GM18909 (cell line): ENCODE results near the gene BLMH.

Experiments used
- ATAC-seq: cut with Tn5 transposase; IDR thresholded peaks from one replicate; pipeline ENCODE4 v1.9.1; 2021; ENCODE audit warnings: mild to moderate bottlenecking; ENCODE audit not compliant: unreplicated experiment, poor library complexity

BLMH gene

DNA sequence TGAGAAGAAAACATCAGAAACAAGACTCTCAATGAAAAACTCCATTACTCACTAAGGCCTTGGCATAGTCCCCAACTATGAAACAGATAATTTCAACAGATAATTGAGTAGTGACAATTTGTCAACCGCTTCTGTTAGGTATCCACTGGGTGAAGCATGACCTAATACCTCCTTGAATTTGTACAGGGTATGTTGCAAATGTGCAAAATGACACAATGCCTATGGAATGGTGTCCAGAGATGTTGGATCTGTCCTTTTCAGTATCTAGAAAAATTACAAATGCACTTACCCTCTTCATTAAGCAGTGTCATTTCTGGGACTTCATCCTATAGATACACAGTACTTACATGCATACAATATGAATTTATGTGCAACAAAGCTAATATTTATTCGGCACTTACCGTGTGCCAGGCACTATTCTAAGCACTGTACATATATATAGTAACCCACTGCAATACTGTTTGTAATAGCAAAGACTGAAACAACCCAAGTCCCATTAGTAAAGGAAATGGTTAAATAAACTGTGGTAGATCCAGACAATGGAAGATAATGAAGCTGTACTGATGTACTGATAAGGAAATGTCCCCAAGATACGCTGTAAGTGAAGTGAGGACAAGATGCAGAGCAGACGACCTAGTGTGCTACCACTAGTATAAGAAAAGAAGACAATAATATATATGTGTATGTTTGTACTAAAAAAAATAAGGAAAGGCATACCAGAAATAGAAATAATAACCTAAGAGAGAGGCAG, 34.8 kb downstream of the BLMH start:
- no peak for ATAC-seq

DNA sequence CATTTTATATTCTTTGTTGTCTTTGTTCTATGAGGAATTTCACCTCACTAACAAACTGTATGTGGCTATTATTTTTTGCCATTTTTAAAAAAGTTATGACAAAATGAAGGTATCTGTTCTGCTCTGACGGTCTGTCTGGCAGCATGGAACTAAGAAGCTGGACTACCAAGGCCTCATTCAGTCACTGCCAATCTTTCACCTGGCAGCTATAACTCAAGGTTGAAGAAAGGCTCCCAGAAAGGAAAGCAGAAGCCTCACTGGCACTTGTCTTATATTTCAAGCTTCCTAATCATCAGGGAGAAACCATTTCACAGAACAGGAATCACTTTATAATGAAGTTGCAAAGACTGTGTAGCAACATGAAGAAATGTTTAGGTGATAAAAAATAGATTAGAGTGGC, 37.6 kb downstream of the BLMH start:
- ATAC-seq: no peak

DNA sequence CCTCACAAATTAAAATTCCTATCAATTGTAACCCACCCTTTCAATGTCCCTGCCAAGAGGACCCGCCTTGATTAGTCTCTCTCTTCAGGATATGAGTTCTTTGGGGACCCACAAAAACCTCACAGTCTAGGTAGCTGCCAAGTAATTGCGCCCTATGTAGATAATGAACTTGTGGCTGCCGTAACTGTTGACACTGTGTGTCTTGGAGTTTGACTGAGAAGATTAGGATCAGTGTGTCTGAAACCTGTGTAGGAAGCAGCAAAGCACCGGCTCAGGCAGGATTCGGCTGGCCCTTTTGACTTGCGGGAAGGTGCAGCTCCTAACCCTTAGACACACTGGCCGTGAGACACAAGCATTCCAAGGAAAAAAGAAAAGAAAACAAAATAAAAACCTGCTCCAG, 38.4 kb downstream of the BLMH start:
- ATAC-seq: no peak

DNA sequence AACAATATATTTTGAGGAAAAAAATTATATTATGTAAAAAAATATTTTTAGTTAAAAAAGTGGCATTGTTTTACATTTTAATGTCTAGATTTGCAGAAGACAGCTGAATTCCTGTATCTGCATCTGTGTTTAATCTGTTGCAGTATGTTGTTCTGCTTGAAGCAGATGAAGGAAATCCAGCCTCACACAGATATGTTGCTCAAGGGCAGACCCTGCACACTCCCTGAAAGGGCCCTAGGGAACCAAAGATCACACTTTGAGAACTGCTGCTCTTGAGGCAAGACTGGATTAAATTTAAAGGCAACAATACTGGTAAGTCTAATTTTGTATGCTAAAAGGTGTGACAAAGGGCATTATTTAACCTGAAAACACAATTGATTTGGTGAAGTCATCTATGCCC, 39.8 kb downstream of the BLMH start:
- ATAC-seq: no peak

DNA sequence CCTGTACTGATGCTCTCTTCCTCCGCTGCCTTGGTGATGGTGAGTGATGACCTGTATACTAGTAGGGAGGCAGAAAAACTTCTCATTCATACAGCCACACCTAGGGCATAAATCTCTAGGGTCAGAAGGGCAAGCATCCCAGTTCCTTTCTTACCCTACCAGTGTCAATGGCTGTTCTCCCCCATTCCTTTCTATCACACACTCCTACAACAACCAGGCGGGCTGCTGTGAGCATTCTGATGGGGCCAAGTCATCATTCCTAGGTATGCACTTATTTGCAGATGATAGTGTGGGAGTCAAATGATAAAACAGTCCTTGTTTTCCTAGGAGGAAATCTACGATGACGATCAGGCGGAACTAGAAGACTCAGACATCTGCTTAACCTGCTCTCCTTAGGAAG, 42.3 kb downstream of the BLMH start:
- ATAC-seq: no peak

DNA sequence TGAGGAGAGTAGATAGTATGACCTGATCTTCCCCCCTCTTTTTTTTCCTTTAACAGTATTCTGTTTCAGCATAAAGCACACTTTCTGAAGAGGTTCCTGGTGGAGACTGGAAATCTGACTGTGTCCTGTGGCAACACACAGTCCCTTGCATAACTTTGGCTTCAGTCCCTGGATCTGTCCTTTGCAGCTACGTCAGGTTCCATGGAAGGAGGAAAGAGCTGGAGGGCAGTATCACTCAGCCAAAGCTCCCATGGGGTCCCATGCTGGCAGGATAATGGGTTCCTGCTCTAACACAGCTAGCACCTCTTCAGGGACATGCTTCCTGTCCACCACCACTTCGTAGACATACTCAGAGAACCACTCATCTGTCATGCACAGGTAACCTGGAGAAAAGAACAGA, 43.0 kb downstream of the BLMH start:
- no peak for ATAC-seq

DNA sequence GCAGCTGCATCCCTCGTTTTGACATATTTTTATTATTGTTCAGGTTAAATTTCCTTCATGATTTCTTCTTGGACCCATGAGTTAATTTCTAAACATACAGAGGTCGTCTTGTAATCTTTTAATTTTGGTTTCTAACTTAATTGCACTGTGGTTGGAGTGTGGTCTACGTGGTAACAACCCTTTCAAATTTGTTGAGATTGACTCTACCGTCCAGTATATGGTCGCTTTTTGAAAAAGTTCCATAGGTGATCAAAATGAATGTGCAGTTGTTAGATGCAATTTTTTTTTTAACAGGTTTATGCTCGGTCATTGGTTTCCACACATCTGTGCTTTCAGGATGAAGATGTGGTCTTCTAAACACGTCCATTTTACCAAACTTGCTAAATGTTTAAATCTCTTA, 45.3 kb downstream of the BLMH start:
- no peak for ATAC-seq

DNA sequence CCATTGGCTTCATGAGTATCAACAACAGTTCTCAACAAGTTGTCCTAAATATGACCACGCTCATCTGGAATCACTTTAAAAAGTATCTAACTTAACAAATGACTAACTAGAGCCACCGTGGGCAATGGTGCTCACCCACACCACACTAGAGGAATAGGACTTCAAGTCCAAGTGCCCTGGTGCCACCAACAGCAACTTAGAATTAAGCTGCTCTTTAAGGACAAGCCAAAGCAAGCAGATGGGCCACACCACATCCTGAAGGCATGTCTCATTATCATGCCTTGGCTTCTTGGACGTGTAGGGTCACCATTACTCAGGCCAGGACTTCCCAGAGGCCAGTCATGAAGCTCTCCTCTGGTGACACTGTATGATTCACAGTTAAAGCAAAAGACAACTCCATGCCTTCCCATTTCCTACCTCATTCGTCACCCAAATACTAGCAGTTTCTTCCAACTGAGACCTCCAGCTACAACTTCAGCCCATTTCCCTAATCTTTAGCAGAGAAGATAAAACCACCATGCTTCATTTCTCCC, 46.8 kb downstream of the BLMH start:
- no peak for ATAC-seq

DNA sequence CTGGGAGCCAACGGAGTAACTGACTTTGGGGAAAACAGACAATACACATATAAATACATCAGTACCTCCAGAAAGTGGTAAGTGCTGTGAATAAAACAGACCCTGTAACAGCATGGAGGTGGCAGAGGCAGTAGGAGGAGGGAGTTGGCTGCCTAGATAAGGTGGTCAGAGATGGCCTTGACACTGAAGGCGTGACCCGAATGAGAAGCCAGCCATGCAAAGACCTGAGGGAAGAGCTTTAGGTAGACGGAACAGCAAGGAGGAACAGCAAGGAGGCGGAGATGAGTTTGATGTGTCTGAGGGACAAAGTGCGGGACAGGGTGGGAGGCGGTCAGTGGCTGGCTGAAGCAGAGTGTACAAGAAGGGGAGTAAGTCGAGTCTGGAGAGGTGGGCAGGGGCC, 48.2 kb downstream of the BLMH start:
- ATAC-seq: no peak

DNA sequence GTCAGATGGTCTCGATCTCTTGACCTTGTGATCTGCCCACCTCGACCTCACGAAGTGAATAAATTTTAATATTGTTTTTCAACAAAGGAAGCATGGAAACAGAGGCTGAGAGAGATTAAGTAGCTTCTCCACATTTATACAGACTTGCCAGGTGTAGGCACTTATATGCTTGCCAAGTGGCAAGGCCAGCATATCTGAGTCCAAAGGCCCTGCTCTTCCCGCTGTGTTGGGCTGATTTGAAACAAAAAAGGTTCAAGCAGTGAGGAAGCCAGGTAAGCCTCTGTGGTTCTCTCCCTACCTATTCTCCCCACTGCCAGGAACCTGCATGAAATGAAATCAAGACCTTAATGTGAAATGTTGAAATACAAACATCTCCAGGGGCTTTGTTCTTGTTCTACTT, 48.7 kb downstream of the BLMH start:
- ATAC-seq: no peak

DNA sequence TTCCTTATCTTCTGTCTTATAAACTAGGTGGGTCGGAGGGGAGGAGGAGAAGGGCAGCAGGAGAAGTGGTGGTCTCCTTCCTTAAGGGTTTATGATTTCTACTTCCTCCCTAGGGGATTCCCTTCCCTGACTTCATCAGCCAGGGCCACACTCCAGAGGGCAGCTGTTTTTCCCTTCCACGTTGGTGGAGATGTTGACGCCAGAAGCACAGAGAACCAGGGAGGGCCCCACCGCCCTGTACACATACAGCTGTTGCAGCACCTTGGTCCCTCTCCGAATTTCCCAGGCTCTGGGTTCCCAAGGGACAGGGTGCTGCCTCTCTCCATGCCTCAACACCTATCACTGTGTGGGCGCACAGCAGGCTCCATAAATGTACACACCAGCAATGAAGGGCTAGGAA, 50.7 kb downstream of the BLMH start:
- no peak for ATAC-seq

DNA sequence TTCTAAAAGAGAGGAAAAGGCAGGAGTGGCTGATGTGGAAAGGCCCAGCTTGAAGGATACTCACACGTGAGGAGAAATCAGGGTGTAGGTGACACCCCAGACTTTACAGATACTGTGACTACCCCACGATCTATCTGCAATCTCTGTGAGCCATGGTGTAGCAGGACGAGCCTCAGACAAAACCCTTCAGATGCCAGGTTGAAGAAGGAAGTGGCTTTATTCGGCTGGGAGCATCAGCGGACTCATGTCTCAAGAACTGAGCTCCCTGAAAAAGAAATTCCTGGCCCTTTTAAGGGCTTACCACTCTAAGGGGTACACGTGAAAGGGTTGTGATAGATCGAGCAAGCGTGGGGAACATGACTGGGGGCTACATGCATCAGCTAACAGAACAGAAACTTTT, 51.6 kb downstream of the BLMH start:
- no peak for ATAC-seq

DNA sequence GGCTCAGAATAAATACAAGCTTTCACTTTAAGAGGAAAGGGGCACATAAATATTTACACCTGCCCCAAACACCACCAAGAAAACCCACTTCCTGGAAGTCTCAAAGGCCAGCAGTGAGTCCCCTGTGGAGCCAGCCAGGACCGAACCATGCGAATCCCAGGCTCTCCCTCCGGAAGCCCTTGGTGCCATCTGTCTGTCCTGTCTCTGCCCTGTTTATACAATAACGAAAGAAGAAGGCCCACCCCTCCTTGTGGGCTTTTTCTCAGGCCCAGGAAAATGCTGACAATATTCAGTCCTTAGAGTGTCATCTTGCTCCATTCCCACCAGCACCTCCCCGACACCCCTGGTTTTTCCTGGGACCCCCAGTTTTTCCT, 52.7 kb downstream of the BLMH start:
- ATAC-seq: no peak

DNA sequence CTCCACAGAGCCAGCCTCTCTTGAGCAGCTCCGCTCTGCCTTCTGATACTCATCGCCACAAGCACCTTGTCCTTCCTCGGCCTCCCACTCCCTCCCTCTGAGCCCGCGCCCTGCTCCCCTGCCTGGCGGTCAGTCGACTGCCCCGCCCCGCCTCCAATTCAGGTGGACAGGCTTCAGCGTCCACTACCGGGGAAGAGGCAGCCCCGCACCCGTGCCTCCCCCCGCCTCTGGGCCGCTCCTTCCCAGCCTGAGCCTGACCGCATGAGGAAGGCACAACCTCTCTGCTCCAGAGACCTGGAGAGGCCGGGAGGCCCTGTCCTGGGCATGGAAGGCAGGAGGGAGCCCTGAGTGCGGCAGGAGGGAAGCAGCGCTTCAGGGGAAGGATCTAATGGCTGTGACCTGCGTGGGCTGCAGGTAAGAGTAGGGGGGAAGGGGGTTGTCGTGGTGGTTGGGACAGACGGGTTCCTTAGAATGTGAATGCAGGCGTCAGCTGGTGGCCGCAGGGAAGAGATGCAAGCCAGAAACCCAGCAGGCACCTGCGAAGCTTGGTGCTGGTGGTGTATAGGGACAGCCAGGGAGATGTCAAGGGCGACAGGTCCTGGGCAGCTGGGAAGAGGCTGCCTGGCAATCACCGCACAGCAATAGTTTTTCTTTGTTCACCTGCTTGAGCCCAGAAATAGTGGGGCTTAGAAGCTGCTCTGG, 53.2 kb downstream of the BLMH start:
- no peak for ATAC-seq

DNA sequence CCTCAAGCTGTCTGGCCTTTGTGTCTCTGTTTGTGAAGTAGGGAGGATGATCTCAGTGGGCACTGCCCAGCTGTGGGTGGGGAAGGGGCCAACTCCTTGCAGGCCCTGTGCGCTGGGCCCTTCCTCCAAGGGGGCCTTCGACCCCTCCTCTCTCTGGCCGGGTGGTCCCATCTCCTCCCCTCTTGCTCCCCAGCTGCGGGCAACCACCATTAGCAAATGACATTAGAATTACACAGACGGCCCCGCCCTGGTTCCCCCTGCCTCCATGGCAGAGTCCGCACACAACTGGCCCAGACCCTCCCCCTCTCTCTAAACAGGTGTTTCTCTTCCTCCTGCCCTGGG, 53.8 kb downstream of the BLMH start:
- ATAC-seq: no peak

DNA sequence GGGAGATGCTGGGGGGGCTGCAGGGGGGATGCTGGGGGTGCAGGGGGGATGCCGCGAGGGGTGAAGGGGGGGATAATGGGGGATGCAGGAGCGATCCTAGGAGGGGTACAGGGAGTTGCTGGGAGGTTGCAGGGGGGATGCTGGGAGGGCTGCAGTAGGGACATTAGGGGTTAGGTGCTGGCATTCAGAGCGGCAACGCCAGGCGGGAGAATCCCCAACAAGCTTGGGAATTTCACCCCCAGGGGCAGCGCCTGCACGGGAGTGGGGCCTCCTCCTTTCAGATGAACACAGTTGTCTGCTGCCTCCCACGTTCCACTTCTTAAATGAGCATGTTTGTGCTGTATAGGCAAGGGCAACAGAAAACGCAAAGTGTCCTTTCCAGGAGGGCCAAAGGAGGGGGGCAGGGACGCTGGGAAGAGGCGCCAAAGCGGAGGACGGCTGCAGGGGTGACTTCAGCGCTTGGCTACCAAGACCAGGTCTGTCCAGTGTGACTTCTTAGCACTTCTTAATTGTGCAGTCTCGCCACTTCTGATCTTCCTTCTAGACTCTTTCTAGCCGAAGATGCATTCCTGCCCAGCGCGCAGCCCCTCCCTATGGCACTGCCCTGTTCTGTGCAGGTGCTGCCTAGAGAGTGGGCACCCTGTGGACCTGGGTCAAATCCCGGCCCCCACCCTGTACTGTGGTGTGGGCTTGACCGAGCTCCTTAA, 54.3 kb downstream of the BLMH start:
- ATAC-seq: no peak

DNA sequence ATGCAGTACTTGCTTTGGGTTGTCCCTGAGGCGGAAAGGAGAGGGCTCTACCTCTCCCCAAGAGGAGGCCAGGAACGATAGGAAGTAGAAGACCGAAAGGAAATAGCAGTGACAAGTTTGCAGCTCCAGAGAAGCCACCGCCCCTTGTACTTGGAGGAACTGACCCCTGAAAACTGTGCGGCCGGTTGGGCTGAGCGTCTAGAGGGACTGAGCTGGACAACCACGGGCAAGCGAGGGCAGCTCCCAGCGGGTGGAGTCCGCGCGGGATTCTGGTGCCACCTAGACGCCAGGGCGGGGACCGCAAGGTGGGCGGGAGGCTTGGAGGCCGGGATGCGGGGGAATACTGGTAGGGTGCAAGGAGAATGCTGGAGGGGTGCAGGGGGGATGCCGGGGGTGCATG, 55.0 kb downstream of the BLMH start:
- ATAC-seq: no peak

DNA sequence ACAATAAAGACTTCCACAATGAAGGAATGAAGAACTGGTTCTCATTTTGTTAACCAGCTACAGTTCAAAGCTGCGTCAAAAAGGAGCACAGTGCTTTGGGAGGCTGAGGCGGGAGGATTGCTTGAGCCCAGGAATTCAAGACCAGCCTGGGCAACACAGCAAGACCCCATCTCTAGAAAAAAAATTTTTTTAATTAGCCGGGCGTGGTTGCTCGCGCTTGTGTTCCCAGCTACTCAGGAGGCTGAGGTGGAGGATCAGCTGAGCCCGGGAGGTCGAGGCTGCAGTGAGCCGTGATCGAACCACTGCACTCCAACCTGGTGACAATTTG, 55.5 kb downstream of the BLMH start:
- ATAC-seq: no peak

DNA sequence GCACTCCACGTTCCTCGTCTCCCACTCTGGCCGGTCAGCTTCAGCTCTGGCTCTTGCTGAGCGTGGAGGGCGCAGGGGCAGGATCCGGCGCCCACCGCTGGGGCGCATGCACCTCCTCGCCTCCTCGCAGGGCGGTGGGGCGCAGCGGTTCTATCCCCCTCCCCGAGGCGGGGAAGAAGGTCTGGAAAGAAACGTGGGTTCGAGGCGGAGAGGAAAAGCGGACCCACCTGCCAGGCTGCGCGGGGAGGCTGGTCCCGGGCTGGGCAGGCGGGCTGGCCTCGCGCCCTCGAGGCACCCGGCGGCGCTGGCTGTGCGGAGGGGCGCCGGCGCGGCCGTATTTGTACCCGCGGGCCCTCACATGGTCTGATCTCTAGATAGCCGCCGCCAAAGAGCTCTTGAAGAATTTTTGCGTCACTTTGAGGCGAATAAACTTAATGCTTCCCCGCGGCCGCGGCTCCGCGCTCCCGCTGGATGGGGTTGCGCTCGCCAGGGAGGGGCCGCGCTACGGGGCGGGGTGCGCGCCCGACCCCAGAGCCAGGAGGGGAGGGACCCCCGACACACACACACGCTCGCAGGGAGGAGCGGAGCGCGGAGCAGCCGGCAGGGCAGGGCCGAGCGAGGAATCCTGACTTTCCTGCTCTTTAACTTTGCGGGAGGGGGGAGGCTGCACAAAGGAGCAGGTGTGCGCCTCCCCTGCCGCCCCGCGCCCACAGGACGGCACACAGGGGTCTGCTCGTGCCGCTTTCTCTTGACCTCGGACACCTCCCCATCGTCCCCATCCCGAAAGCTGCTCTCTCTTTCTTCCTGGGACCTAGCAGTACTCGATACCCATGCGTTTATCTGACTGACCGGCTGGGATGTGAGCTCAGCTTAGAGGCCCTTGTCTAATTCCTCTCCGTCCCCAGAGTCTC, 56.1 kb downstream of the BLMH start, which contains the start of gene SLC6A4:
TSS of gene SLC6A4 (minus strand) at position 312 of the 911 bp plus-strand sequence. CDS start 13,739 bp downstream, outside the sequence.
- ATAC-seq: no peak

DNA sequence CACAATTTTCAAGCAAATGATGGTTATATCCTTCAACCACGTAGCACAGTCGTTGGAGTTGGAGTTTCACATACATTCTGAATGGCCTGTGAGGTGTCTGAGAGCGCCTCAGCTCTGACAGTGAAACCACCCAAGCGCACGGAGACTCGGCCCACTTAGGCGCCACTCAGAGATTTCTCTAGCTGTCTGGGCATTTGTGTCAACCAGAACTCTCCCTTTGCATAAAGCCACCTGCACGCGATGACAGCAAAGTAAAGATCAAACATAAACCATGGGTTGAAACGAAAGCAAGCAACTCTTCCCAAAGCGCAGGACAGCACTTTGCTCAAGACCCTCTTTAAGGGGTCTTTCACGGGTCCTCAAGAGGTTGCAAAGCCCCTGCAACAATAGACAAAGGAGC, 56.8 kb downstream of the BLMH start:
- ATAC-seq: no peak
